ENCODE data around the gene CAPN13.

The CAPN13 gene

DNA sequence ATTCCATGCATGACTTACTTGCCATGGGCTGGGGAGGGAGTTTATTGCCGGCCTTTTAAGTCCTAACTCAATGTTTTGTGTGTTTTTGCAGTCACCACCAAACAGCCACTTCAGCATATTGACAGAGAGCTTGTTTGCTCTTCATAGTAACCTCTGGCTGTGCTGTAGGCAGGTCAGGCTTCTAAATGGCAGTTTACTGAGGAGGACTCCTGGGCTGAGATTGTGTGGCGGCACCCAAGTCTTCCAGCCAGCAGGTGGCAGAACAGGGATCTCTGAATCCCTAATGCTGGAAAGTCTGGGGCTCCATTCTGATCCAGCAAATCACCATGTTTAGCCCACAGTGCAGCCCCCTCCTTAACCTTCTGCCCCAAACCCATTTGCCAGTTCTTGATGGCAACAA is 121.2 kb downstream of the CAPN13 start:
- Histone ChIP-seq H3K4me1 (ENCODE audit: low read depth, poor library complexity, severe bottlenecking) (peaks cover 44% of the 10 kb centered on the region), H3K27ac (peak overlapping the region; percentile 53; the same call in 1 of the 2 replicates)

DNA sequence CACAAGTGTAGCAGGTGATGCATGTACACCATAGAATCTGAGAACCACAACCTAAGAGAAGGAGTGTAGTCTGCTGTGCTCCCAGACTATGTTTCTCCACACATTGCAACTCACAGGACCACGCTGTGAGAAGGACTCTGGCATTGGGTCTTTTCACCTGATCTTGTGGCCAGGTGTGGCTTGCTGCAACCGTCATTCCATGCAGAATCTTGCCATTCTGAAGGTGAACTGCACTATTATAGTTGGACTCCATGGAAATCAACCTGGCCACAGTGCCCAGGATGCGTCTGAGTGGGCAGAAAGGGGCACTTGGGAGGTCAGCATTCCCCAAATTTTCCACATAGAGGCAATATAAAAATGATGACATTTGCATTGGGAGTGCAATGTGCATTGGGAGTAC is 122.2 kb downstream of the CAPN13 start:
- H3K4me2 ChIP-seq, result peak overlapping the region; percentile 74
- no peaks in the 10 kb centered on the region for H3K79me2 ChIP-seq (ENCODE audit: insufficient read depth, low read depth)
- TF ChIP-seq, protein P1, sequence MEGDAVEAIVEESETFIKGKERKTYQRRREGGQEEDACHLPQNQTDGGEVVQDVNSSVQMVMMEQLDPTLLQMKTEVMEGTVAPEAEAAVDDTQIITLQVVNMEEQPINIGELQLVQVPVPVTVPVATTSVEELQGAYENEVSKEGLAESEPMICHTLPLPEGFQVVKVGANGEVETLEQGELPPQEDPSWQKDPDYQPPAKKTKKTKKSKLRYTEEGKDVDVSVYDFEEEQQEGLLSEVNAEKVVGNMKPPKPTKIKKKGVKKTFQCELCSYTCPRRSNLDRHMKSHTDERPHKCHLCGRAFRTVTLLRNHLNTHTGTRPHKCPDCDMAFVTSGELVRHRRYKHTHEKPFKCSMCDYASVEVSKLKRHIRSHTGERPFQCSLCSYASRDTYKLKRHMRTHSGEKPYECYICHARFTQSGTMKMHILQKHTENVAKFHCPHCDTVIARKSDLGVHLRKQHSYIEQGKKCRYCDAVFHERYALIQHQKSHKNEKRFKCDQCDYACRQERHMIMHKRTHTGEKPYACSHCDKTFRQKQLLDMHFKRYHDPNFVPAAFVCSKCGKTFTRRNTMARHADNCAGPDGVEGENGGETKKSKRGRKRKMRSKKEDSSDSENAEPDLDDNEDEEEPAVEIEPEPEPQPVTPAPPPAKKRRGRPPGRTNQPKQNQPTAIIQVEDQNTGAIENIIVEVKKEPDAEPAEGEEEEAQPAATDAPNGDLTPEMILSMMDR (conservative IDR thresholded peaks at IDR 0.05; ENCODE audit: low read depth, low read length), result no peak
- no peaks in the 10 kb centered on the region for H4K20me1 ChIP-seq (ENCODE audit: insufficient read depth)
- no peak overlapping the region for H3K4me3 ChIP-seq (IDR thresholded peaks at IDR 0.05; ENCODE audit: insufficient read depth, low read depth, low read length)
- no peaks in the 10 kb centered on the region for H3K36me3 ChIP-seq (ENCODE audit: insufficient read depth)
- peak overlapping the region; percentile 53 for H3K27ac ChIP-seq
- H3K27me3 ChIP-seq (ENCODE audit: insufficient read depth, low read depth), result no peaks in the 10 kb centered on the region
- H3K4me1 ChIP-seq (ENCODE audit: low read depth, poor library complexity, severe bottlenecking), result peaks cover 44% of the 10 kb centered on the region
- H3K9ac ChIP-seq, result peak overlapping the region; percentile 8; the same call in 1 of the 2 replicates
- H2AFZ ChIP-seq (ENCODE audit: low read depth), result no peak overlapping the region

More for the DNA sequence above, 121.2 kb downstream of the CAPN13 start:
- Histone ChIP-seq H3K9ac (no peak overlapping the region), H2AFZ (ENCODE audit: low read depth) (no peak overlapping the region; the same call in 1 of the 2 replicates), H3K79me2 (ENCODE audit: insufficient read depth, low read depth) (no peaks in the 10 kb centered on the region), H4K20me1 (ENCODE audit: insufficient read depth) (no peaks in the 10 kb centered on the region), H3K27me3 (ENCODE audit: insufficient read depth, low read depth) (no peaks in the 10 kb centered on the region), H3K4me3 (IDR thresholded peaks at IDR 0.05; ENCODE audit: insufficient read depth, low read depth, low read length) (no peak overlapping the region), H3K4me2 (peak overlapping the region; percentile 74), H3K36me3 (ENCODE audit: insufficient read depth) (no peaks in the 10 kb centered on the region)
- TF ChIP-seq, protein P1 (conservative IDR thresholded peaks at IDR 0.05; ENCODE audit: low read depth, low read length), result peak; percentile 63

DNA sequence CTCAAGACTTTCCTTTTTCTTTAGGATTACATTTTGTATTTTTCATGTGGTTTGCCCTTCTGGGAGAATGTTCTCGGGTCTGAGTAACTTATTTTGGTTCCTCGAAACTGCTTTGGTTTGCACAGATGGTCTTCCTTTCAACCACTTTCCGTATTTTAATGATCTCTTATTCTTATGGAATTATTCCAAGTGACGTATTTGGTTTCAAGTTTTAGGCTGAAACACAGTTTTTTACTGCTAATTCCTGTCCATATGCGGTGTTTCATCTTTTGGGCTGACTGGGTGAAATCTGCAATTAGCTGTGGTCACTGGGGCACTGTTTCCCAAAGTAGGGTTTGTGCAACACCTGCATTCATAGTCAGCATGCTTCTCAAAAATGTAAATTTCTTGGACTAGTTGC is 122.7 kb downstream of the CAPN13 start:
- Histone ChIP-seq H4K20me1 (ENCODE audit: insufficient read depth) (no peaks in the 10 kb centered on the region), H3K4me2 (peak overlapping the region; percentile 74), H2AFZ (ENCODE audit: low read depth) (no peak overlapping the region), H3K4me1 (ENCODE audit: low read depth, poor library complexity, severe bottlenecking) (peaks cover 44% of the 10 kb centered on the region), H3K79me2 (ENCODE audit: insufficient read depth, low read depth) (no peaks in the 10 kb centered on the region), H3K27ac (peak overlapping the region; percentile 53), H3K36me3 (ENCODE audit: insufficient read depth) (no peaks in the 10 kb centered on the region), H3K4me3 (IDR thresholded peaks at IDR 0.05; ENCODE audit: insufficient read depth, low read depth, low read length) (no peak overlapping the region), H3K9ac (no peak overlapping the region), H3K27me3 (ENCODE audit: insufficient read depth, low read depth) (no peaks in the 10 kb centered on the region)
- TF ChIP-seq, protein P1 (conservative IDR thresholded peaks at IDR 0.05; ENCODE audit: low read depth, low read length), result no peak

DNA sequence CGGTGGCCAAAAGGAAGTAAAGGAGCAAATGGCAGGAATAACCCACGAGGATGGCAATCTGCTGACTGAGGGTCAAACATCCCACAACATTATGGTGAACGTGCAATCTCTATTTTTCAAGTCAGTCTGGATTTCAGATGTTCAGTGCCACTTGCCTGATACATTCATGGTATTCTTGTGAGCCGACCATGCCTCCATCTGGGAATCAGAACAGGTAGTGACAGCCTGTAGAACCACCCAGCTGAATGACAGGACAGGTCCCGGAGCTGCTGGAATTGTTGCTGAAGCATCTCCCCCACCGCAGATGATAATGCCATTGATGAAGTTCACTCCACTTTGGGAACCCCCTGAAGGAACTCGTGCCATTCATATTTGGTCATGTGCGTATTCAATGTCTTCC is 123.2 kb downstream of the CAPN13 start:
- no peaks in the 10 kb centered on the region for H3K27me3 ChIP-seq (ENCODE audit: insufficient read depth, low read depth)
- TF ChIP-seq, protein P1 (conservative IDR thresholded peaks at IDR 0.05; ENCODE audit: low read depth, low read length), result no peak
- H4K20me1 ChIP-seq (ENCODE audit: insufficient read depth), result no peaks in the 10 kb centered on the region

More for the DNA sequence above, 123.2 kb downstream of the CAPN13 start:
- Histone ChIP-seq H3K4me3 (IDR thresholded peaks at IDR 0.05; ENCODE audit: insufficient read depth, low read depth, low read length) (no peak overlapping the region), H2AFZ (ENCODE audit: low read depth) (no peak overlapping the region), H3K27ac (peak overlapping the region; percentile 53; the same call in 1 of the 2 replicates), H3K4me1 (ENCODE audit: low read depth, poor library complexity, severe bottlenecking) (peaks cover 44% of the 10 kb centered on the region), H3K36me3 (ENCODE audit: insufficient read depth) (no peaks in the 10 kb centered on the region), H3K4me2 (peak overlapping the region; percentile 74), H3K79me2 (ENCODE audit: insufficient read depth, low read depth) (no peaks in the 10 kb centered on the region), H3K9ac (no peak overlapping the region)

Data from KMS-11 (cell line).